Erythroblast (primary cell): Measurements from ENCODE around the gene KIRREL1.

Experiments used
- DNase-seq, 2 experiments: peaks; one replicate each; lab custom pipeline; 2025; lab: John Stamatoyannopoulos, UW
- GATA1 ChIP-seq: IDR thresholded peaks from 2 replicates; pipeline ENCODE4 v1.6.1; 2011; ENCODE audit warnings: low read depth, mild to moderate bottlenecking, control low read depth, low read length, moderate library complexity
- POLR2A ChIP-seq: IDR thresholded peaks from 2 replicates; pipeline ENCODE4 v1.6.1; 2011; ENCODE audit warnings: mild to moderate bottlenecking, low read length

Gene KIRREL1

DNA sequence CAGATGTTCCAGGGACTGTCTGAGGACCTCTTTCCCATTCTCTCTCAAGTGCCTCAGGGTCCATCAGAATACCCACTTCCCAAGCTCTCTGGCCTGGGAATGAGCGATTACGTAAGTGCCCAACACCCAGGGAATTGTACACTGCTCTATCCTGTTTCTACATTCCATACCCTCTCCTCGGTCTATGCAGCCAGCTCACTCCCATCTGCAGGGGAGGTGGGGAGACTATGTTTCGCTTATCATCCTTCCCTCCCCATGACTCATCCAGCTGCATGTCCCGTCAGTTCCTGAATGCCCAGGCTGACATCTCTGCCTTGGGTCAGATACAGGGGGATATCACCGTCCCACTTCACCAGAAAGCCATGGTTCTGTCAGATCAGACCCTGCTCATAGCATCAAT lies 152.7 kb downstream of the KIRREL1 start:
- TF ChIP-seq POLR2A (no peak), GATA1 (no peak)
- peak; percentile 43 to 63 for DNase-seq

- TF ChIP-seq POLR2A: no peak
- no peak for TF ChIP-seq GATA1
- no peak for DNase-seq
These were observed 153.3 kb downstream of the KIRREL1 start for GRCh38 chr1:158146739-158147138.

- TF ChIP-seq POLR2A (no peak), GATA1 (no peak)
- no peak for DNase-seq
These were observed 154.0 kb downstream of the KIRREL1 start for GRCh38 chr1:158147401-158147800.

DNA sequence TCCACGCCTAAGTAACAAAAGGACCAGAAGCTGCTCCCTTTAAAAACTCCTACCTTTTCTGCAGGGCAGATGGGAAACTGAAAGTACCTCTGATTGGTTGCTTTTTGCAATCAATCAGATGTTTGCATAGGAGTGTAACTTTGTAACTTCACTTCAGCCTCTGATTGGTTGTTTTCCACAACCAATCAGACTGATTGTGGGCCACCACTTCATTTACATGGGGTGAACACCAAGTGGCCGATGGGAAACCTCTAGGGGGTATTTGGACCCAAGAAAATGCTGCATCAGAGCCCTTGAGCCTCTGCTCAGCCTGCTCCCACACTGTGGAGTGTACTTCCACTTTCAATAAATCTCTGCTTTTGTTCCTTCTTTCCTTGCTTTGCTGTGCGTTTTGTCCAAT lies 154.4 kb downstream of the KIRREL1 start:
- TF ChIP-seq POLR2A (no peak), GATA1 (no peak)
- DNase-seq: no peak

- no peak for TF ChIP-seq GATA1
- TF ChIP-seq POLR2A: no peak
- DNase-seq: no peak
These were observed 155.0 kb downstream of the KIRREL1 start for GRCh38 chr1:158148468-158148867.

DNA sequence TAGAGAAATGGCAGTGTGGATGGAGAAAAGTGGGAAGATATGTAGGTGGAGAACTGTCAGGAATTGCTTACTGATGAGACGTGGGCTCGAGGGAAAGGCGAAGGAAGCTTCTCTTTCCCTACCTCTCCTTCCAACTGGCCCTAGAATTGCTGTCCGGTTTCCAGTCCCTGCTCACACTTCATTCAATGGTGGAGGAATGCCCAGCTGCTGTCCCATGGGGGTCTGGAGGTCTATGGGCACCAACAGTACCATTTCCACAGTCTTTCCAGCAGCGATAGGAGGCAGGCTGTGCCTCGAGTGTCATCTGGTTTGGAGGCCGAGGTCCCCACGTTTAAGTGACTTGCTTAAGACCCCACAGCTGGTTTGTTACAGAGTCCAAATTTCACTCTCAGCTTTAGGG lies 155.7 kb downstream of the KIRREL1 start:
- TF ChIP-seq POLR2A (no peak), GATA1 (no peak)
- DNase-seq: no peak
